Vein endothelial cell (primary cell): ENCODE data around the gene KRTAP29-1. TPM values are rescaled to one million over a fixed set of nuclear protein-coding genes. Genes with fewer than 3 reads are reported as not detected.

Experiments
- small RNA-seq: library from RNA; depleted of rRNA; stranded (forward); fragments of <200 nt; gene quantifications from one replicate; pipeline ENCODE3, GENCODE V24; 2012
- total RNA-seq: library from RNA; depleted of rRNA; stranded (reverse); fragments of >200 nt; gene quantifications from 2 replicates; pipeline ENCODE4 v1.2.3, GENCODE V29; 2012

KRTAP29-1 gene
- not detected in 2 replicates for total RNA-seq

GRCh38 chr17:41301916-41302901 lies at the start of gene KRTAP29-1:
KRTAP29-1 (minus strand) TSS chr17:41302851; CDS start chr17:41302851, 0 bp downstream.

GRCh38 chr17:41350381-41350878 lies 47.8 kb upstream of the KRTAP29-1 start, which contains the start of gene KRT33A:
KRT33A (minus strand) TSS chr17:41350828; CDS start chr17:41350767, 61 bp downstream.

GRCh38 chr17:41315204-41315794 lies 12.6 kb upstream of the KRTAP29-1 start, which contains the start of gene KRTAP17-1:
KRTAP17-1 (minus strand) TSS chr17:41315710; CDS start chr17:41315650, 60 bp downstream.

GRCh38 chr17:41308918-41309359 lies 6.3 kb upstream of the KRTAP29-1 start, which contains the start of gene KRTAP16-1:
KRTAP16-1 (minus strand) TSS chr17:41309309; CDS start chr17:41309253, 56 bp downstream.

GRCh38 chr17:41275648-41276190 lies 26.9 kb downstream of the KRTAP29-1 start, which contains the start of gene KRTAP9-7:
KRTAP9-7 (plus strand) TSS chr17:41275698; CDS start chr17:41275698, 0 bp downstream.

GRCh38 chr17:41265078-41265477 lies 37.6 kb downstream of the KRTAP29-1 start, which contains the start of gene KRTAP9-6:
KRTAP9-6 (plus strand) TSS chr17:41265378; CDS start chr17:41265378, 0 bp downstream.

GRCh38 chr17:41255381-41256290 lies 47.0 kb downstream of the KRTAP29-1 start, which contains the start of gene KRTAP9-9:
KRTAP9-9 (plus strand) TSS chr17:41255384.

Small RNA genes within 50 kb of the gene (small RNA-seq; reads per million reads assigned to genes)
- gene KRTAP9-10P = not detected

Other genes with a start within 250 kb of the KRTAP29-1 start
- gene KRTAP2-2, start 247.6 kb downstream of the KRTAP29-1 start, total RNA-seq = not detected in 2 replicates
- not detected in 2 replicates for gene KRTAP2-3, start 242.7 kb downstream of the KRTAP29-1 start, total RNA-seq
- not detected in 2 replicates for gene KRTAP2-4, start 237.0 kb downstream of the KRTAP29-1 start, total RNA-seq
- gene KRTAP4-7, start 218.7 kb downstream of the KRTAP29-1 start, total RNA-seq = not detected in 2 replicates
- gene KRTAP4-8, start 204.7 kb downstream of the KRTAP29-1 start, total RNA-seq = not detected in 2 replicates
- not detected in 2 replicates for gene KRTAP4-16, start 200.6 kb downstream of the KRTAP29-1 start, total RNA-seq
- not detected in 2 replicates for gene KRTAP4-9, start 197.5 kb downstream of the KRTAP29-1 start, total RNA-seq
- not detected in 2 replicates for gene KRTAP4-11, start 184.5 kb downstream of the KRTAP29-1 start, total RNA-seq
- not detected in 2 replicates for gene KRTAP4-12, start 178.7 kb downstream of the KRTAP29-1 start, total RNA-seq
- gene KRTAP4-6, start 162.3 kb downstream of the KRTAP29-1 start, total RNA-seq = not detected in 2 replicates
- gene KRTAP4-5, start 153.0 kb downstream of the KRTAP29-1 start, total RNA-seq = not detected in 2 replicates
- not detected in 2 replicates for gene KRTAP4-4, start 142.1 kb downstream of the KRTAP29-1 start, total RNA-seq
- gene KRTAP4-3, start 134.6 kb downstream of the KRTAP29-1 start, total RNA-seq = not detected in 2 replicates
- gene KRTAP4-2, start 124.6 kb downstream of the KRTAP29-1 start, total RNA-seq = not detected in 2 replicates
- not detected in 2 replicates for gene KRTAP4-1, start 117.9 kb downstream of the KRTAP29-1 start, total RNA-seq
- not detected in 2 replicates for gene KRTAP9-1, start 113.0 kb downstream of the KRTAP29-1 start, total RNA-seq
- gene KRTAP9-2, start 76.2 kb downstream of the KRTAP29-1 start, total RNA-seq = not detected in 2 replicates
- not detected in 2 replicates for gene KRTAP9-3, start 70.4 kb downstream of the KRTAP29-1 start, total RNA-seq
- gene KRTAP9-8, start 64.9 kb downstream of the KRTAP29-1 start, total RNA-seq = not detected in 2 replicates
- not detected in 2 replicates for gene KRTAP9-4, start 53.2 kb downstream of the KRTAP29-1 start, total RNA-seq
- not detected in 2 replicates for gene KRTAP9-9, start 47.5 kb downstream of the KRTAP29-1 start, total RNA-seq
- not detected in 2 replicates for gene KRTAP9-6, start 37.5 kb downstream of the KRTAP29-1 start, total RNA-seq
- not detected in 2 replicates for gene KRTAP9-7, start 27.2 kb downstream of the KRTAP29-1 start, total RNA-seq
- not detected in 2 replicates for gene KRTAP16-1, start 6.5 kb upstream of the KRTAP29-1 start, total RNA-seq
- not detected in 2 replicates for gene KRTAP17-1, start 12.9 kb upstream of the KRTAP29-1 start, total RNA-seq
- not detected in 2 replicates for gene KRT33A, start 48.0 kb upstream of the KRTAP29-1 start, total RNA-seq
- not detected in 2 replicates for gene KRT33B, start 67.0 kb upstream of the KRTAP29-1 start, total RNA-seq
- gene KRT34, start 79.5 kb upstream of the KRTAP29-1 start, total RNA-seq = not detected in 2 replicates
- gene KRT31, start 94.8 kb upstream of the KRTAP29-1 start, total RNA-seq = not detected in 2 replicates
- gene KRT37, start 121.7 kb upstream of the KRTAP29-1 start, total RNA-seq = not detected in 2 replicates
- not detected in 2 replicates for gene KRT38, start 138.1 kb upstream of the KRTAP29-1 start, total RNA-seq
- gene KRT32, start 164.5 kb upstream of the KRTAP29-1 start, total RNA-seq = not detected in 2 replicates
- not detected in 2 replicates for gene KRT35, start 178.3 kb upstream of the KRTAP29-1 start, total RNA-seq
- not detected in 2 replicates for gene KRT36, start 187.1 kb upstream of the KRTAP29-1 start, total RNA-seq
- gene KRT13, start 202.8 kb upstream of the KRTAP29-1 start, total RNA-seq = not detected in 2 replicates
- 0.65 and 2.8 TPM in 2 replicates for gene KRT15, start 216.0 kb upstream of the KRTAP29-1 start, total RNA-seq
- 25.5 and 62.2 TPM in 2 replicates for gene KRT19, start 225.5 kb upstream of the KRTAP29-1 start, total RNA-seq